NCI-H2107 (cell line): ENCODE measurements around the gene SST.

Source experiments
- DNase-seq: peaks from one replicate; lab custom pipeline; 2025; lab: John Stamatoyannopoulos, UW

Gene SST

DNA sequence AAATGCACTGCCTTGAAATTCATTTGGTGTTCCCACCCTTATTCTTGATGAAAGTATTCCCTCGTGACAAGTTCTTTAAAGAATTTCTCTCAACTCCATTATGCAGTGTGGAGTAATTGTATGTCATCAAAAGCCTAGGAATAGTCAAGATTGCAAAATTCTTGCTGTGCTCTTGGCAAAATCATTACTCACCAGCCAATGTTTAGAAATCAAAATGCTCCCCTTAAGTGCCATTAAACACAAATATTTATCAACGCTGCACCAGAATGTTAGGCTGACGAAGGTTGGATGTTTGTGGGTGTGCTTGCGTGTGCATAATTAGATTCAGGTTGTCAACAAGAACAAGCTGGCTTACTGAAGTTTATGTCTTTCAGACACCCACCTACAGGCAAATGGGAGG, 40.5 kb downstream of the SST start:
- DNase-seq = no peak

DNA sequence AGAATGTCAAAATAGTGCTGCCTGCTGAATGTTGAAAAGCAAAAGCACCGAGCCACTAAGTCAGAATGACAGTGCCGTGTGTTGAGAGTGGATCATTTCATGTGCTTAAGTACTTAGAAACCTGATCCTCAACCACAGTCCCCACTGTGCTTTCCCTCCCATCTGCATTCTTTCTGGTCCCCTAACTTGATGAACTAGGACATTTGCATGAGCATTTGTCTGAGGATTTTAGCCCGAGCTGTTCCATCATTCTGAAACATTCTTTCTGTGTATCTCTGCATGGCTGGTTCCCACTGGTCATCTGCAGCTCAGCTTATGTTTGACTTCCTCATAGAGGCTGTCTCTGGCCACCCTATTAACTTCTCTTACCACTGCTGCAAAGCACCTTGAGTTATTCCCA, 42.0 kb downstream of the SST start:
- DNase-seq = no peak

DNA sequence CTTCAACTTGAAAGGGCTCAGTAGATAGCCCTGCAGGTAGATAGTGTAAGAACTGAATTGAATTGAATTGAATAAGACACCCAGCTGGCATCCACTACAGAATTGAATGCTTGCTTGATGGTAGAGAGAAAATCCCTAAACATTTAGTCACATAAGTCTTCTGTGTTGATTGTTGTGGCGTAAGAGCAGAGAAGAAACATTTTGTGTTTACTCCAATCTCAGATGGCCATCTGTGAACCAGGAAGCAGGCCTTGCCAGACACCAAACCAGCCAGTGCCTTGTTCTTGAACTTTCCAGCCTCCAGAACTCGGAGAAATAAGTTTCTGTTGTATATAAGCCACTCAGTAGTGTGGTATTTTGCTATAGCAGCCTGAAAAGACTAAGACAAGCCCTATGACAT, 43.6 kb downstream of the SST start:
- no peak for DNase-seq

DNA sequence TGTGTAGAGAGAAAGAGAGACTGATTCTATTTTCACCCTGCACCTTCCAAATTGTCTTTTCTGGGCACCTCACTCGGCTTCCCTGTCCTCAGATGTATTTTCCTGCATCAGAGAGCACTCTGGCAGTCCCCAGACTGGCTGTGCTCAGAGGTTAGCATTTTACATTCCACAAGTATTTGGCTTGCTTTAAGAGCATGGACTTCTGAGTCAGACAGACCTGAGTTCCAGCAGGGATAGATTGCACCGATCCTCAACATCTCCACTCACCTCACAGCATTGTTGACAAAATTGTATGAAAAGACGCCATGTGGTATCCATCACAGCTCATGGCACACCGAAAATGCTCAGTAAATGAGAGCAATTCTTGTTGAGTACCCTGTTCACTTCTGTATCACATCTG, 45.6 kb downstream of the SST start:
- no peak for DNase-seq

DNA sequence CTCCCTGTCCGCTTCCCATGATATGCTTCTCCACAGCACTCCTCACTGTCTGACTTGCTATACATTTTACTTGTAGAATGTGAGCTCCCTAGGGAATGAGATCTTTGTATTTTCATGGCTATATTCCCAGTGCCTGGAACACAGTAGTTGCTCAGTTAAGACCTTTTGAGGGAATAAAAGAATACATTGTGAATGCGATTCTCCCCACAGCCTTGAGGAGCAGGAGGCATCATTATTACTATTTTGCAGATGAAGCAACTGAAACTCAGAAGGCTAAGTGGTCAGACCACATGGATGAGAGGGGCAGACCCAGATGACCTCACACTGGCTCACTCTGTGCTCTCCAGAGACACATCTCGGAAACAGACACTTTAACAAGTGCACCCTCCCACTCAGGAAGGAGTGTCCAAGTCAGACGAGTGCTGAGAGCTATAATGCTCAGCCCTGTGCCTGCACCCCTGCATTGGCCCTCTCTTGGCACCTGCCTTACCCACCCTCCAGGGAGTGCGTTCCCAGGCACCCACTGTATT, 46.8 kb downstream of the SST start:
- no peak for DNase-seq

DNA sequence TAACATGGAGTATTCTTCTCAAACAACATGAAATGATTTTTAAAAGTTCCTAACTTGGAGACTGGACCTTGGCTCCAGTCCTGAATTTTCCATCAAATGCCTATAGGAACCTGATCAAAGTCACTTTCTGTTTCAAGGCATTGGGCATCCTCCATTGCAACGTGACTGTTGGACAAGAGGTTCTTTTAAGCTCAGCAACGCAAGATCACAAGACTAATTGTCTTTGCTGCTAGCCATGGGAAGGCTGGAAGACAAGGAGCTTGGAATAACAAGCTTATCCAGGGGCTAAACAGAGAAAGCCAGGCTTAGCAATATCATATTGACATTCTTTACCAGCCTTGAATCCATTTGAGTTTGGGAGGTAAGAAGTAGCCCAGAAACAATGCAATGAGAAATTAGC, 48.3 kb downstream of the SST start:
- no peak for DNase-seq

DNA sequence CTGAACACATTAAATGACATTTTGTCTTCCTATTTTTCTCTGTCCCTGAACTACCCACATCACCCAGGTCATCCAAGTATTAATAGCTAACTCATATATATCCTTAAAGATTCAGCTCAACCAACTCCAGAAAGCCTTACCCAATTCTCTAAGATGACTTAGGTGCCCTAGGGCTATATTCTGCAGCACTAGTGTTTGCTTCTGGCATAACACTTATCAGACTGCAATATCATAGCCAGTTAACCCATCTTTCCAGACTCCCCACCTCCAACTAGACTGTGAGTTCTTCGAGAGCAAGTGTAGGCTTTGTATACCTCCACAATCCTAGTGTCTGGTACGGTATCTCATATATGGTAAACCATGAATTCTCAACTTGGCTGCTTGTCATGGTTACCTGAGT, 50.7 kb downstream of the SST start:
- no peak for DNase-seq
